Right atrium auricular region (tissue), 2 donors: ENCODE data around the gene CORO2A. TPM values are rescaled to one million over a fixed set of nuclear protein-coding genes. Genes with fewer than 3 reads are reported as not detected.
"Not testable (repeated sequence)": the region's sequence is repeated elsewhere in the genome, so short reads cannot be mapped to it uniquely, and the experiment has no call there.

Experiments
- DNase-seq: peaks from one replicate; pipeline ENCODE4 v3.0.0-alpha.2; 2019; ENCODE audit warnings: low spot score
- H3K27ac ChIP-seq, 2 donors: fragments of 200-600 bp; sonication (generic); 1 replicate in 1 of 2; 2 replicates in 1 of 2; pipeline ENCODE4 v1.5.1; 2016 to 2019
- H3K27me3 ChIP-seq, 2 donors: fragments of 200-600 bp; sonication (generic); one replicate each; pipeline versions ENCODE4 v1.5.1 to v1.6.0; 2017 to 2019
- H3K36me3 ChIP-seq: fragments of 200-600 bp; sonication (generic); one replicate; pipeline ENCODE4 v1.5.1; 2016
- H3K4me1 ChIP-seq, 2 donors: fragments of 200-600 bp; sonication (generic); one replicate each; pipeline versions ENCODE4 v1.5.1 to v1.6.0; 2017 to 2019
- H3K4me3 ChIP-seq, 2 donors: fragments of 200-600 bp; sonication (generic); 1 replicate in 1 of 2; 2 replicates in 1 of 2; pipeline ENCODE4 v1.5.1; 2017 to 2019; ENCODE audit warnings: mild to moderate bottlenecking in 1 of 2, moderate library complexity in 1 of 2
- H3K9me3 ChIP-seq, 2 donors: fragments of 200-600 bp; sonication (generic); one replicate each; pipeline ENCODE4 v1.5.1; 2019
- CTCF ChIP-seq, 2 donors: fragments of 200-600 bp; sonication (generic); IDR thresholded peaks; one replicate each; pipeline ENCODE4 v1.5.1; 2019; ENCODE audit warnings: antibody characterized with exemption in 2 of 2
- total RNA-seq, 2 donors: library from RNA; depleted of rRNA; stranded (reverse); fragments of >200 nt; gene quantifications; one replicate each; pipeline ENCODE4 v1.1.0, GENCODE V29; 2016

Gene CORO2A
- total RNA-seq, 2 donors from 2014 or later = 0.39 to 0.44 TPM

DNA sequence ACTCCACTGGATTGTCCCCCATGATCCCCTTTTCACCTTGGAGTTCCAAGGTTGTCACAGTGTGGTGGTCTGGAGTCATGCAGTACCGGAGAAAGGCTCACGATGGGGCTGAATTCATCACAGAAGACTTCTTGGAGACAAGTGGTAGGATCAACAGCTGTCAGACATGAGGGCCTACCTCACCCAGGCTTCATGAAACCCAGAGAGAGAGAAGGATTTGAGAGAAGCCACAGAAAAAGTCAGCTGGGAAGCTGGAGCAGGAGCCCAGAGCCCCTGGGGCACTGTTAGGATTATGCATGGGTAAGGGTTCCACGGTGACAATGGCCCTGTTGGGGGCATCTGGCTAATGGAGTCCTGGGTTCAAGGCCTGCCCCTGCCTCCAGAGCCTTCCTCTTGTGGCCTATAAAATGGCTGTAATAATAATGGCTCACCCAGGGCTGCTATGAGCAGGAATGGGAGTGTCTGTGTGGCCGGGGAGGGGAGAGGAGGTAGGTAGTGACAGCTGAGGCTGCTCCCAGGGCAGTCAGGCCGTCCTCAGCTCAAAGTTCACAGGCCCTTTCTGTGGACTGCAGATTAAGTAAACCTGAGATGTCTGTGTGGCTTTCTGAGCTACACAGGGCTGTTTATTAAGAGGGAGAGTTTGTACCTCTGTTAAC lies 74.3 kb downstream of the CORO2A start:
- Histone ChIP-seq H3K4me3 (peak overlapping the region; percentile 45 to 59), H3K36me3 (no peaks in the 10 kb centered on the region), H3K27ac (peak overlapping the region in 1 of 2 donors; percentile 31), H3K9me3 (no peaks in the 10 kb centered on the region), H3K4me1 (peaks cover 0 to 10% of the 10 kb centered on the region in 2 donors), H3K27me3 (no peaks in the 10 kb centered on the region)
- no peak for DNase-seq
- no peak for TF ChIP-seq CTCF (IDR thresholded peaks at IDR 0.05)

DNA sequence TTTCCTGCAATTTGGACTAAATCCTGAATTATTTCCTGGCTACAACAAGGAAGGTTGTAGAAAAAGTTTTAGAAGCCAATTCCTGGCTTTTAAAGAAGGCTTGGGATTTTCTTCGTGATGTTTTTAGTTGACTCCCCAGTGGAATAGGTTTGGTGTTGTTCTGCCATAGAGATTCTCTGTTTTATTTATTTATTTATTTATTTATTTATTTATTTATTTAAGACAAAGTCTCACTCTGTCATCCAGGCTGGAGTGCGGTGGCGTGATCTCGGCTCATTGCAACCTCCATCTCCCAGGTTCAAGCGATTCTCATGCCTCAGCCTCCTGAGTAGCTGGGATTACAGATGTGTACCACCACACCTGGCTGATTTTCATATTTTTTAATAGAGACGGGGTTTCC lies 75.3 kb downstream of the CORO2A start:
- not testable (repeated sequence) for H3K36me3 ChIP-seq, H3K4me1 ChIP-seq, H3K27me3 ChIP-seq, H3K9me3 ChIP-seq, H3K27ac ChIP-seq, DNase-seq, H3K4me3 ChIP-seq

DNA sequence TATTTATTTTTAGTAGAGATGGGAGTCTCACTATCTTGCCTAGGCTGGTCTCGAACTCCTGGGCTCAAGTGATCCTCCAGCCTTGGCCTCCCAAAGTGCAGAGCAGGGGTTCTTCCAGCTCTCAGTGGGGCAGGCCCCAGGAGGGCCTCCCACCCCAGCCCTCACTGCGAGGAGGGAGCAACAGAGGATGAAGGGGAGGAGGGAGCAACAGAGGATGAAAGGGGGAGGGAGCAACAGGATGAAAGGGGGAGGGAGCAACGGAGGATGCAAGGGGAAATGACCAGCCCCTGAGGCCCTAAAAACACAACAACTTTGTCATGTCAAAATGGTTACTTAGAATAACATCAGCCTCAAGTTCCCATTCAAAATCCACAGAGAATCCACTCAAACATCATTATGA lies 83.4 kb downstream of the CORO2A start:
- no peak for TF ChIP-seq CTCF (IDR thresholded peaks at IDR 0.05)
- Histone ChIP-seq H3K36me3 (no peaks in the 10 kb centered on the region), H3K27ac (no peak overlapping the region), H3K4me3 (no peak overlapping the region), H3K9me3 (peaks cover 0 to 12% of the 10 kb centered on the region in 2 donors), H3K4me1 (no peaks in the 10 kb centered on the region), H3K27me3 (no peaks in the 10 kb centered on the region)
- DNase-seq = no peak

DNA sequence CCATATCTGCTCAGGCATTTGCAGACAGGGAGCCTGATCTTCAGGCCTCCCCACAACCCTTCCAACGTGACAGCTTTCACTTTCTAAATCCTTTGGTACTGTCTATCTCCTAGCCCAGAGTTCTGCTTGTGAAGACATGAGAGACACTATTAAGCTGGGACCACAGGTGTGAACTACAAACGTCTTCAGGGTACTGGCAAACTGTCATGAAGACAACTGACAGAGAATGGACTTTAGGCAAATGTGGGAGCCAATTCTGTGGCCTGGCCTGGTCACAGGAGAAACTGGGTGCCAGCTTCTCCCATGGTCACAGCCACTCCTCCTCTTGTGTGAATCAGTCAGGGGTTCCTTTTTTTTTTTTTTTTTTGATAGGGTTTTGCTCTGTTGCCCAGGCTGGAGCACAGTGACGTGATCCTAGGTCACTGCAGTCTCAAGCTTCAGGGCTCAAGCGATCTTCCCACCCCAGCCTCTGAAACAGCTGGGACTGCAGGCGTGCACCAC lies 83.9 kb downstream of the CORO2A start:
- no peaks in the 10 kb centered on the region for H3K36me3 ChIP-seq
- no peak for TF ChIP-seq CTCF (IDR thresholded peaks at IDR 0.05)
- H3K4me1 ChIP-seq = no peaks in the 10 kb centered on the region
- peaks cover 0 to 12% of the 10 kb centered on the region in 2 donors for H3K9me3 ChIP-seq
- no peak overlapping the region for H3K4me3 ChIP-seq
- DNase-seq = no peak
- H3K27ac ChIP-seq = no peak overlapping the region
- H3K27me3 ChIP-seq = no peaks in the 10 kb centered on the region

DNA sequence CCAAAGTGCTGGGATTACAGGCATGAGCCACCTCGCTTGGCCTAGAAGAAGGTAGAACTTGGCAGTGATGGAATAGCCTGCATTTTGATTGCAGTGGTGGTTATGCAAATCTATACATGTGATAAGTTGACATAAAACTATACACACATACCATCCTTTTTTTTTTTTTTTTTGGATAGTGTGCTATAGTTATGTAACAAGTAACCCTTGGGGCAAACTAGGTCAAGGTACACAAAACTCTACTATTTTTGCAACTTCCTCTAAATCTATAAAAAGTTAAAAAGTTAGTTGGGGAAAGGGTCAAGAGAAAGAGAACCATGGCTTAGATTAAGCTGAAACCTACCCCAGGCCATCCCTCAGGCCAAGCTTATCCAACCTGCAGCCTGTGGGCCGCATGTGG lies 84.5 kb downstream of the CORO2A start:
- Histone ChIP-seq H3K27me3 (no peaks in the 10 kb centered on the region), H3K27ac (no peak overlapping the region), H3K36me3 (no peaks in the 10 kb centered on the region), H3K9me3 (peaks cover 0 to 12% of the 10 kb centered on the region in 2 donors), H3K4me3 (no peak overlapping the region), H3K4me1 (no peaks in the 10 kb centered on the region)
- TF ChIP-seq CTCF (IDR thresholded peaks at IDR 0.05) = no peak
- DNase-seq = no peak

DNA sequence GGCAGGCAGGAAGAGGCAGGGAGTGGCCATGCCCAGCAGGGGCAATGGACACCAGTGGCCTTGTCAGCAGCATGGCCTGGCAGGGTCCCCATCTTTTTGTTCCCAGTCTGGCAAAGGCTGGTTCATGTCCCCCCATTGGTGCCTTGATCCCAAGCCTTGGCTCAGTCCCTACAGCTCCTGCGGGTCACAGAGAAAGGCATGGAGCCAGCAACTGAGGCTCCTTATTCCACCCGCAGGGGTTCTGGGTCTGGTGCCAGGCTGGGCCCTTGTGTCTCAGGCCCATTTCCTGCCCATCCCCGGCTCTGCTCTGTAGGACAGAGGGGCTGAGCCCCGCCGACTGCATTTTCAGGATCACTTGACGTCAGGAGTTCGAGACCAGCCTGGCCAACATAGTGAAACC lies 87.4 kb downstream of the CORO2A start:
- Histone ChIP-seq H3K9me3 (peaks cover 0 to 12% of the 10 kb centered on the region in 2 donors), H3K4me3 (no peak overlapping the region), H3K27me3 (no peaks in the 10 kb centered on the region), H3K27ac (no peak overlapping the region), H3K4me1 (no peaks in the 10 kb centered on the region), H3K36me3 (no peaks in the 10 kb centered on the region)
- DNase-seq = no peak
- no peak for TF ChIP-seq CTCF (IDR thresholded peaks at IDR 0.05)
